GM21723 (cell line): ENCODE results near the gene MMP17.

ENCODE experiments used
- ATAC-seq: cut with Tn5 transposase; IDR thresholded peaks from one replicate; pipeline ENCODE4 v1.9.1; 2021; ENCODE audit warnings: mild to moderate bottlenecking, moderate library complexity; ENCODE audit not compliant: unreplicated experiment

Gene MMP17

GRCh38 chr12:131829791-131830334 lies 1.7 kb downstream of the MMP17 start:
- ATAC-seq: no peak

- ATAC-seq: no peak
Observed at GRCh38 chr12:131830335-131830913, 2.2 kb downstream of the MMP17 start.

- ATAC-seq: no peak
Observed at GRCh38 chr12:131830914-131831571, 2.9 kb downstream of the MMP17 start.

GRCh38 chr12:131831635-131832041 lies 3.4 kb downstream of the MMP17 start:
- no peak for ATAC-seq

GRCh38 chr12:131832321-131833231 lies 4.4 kb downstream of the MMP17 start:
- ATAC-seq: no peak

- no peak for ATAC-seq
Observed at GRCh38 chr12:131833288-131833895, 5.2 kb downstream of the MMP17 start.

GRCh38 chr12:131833896-131834641 lies 5.9 kb downstream of the MMP17 start:
- ATAC-seq: no peak

GRCh38 chr12:131834798-131835615 lies 6.8 kb downstream of the MMP17 start:
- no peak for ATAC-seq

- no peak for ATAC-seq
Observed at GRCh38 chr12:131835616-131836171, 7.5 kb downstream of the MMP17 start.

GRCh38 chr12:131836193-131836592 lies 8.0 kb downstream of the MMP17 start:
- no peak for ATAC-seq

- no peak for ATAC-seq
Observed at GRCh38 chr12:131836714-131837397, 8.7 kb downstream of the MMP17 start.

GRCh38 chr12:131840643-131841416 lies 12.6 kb downstream of the MMP17 start:
- ATAC-seq: no peak

- ATAC-seq: no peak
Observed at GRCh38 chr12:131841547-131841946, 13.4 kb downstream of the MMP17 start.

GRCh38 chr12:131842169-131842568 lies 14.0 kb downstream of the MMP17 start:
- ATAC-seq: no peak

GRCh38 chr12:131843527-131843926 lies 15.3 kb downstream of the MMP17 start:
- no peak for ATAC-seq

GRCh38 chr12:131844140-131844539 lies 15.9 kb downstream of the MMP17 start:
- no peak for ATAC-seq

GRCh38 chr12:131844656-131845055 lies 16.5 kb downstream of the MMP17 start:
- ATAC-seq: no peak

- ATAC-seq: no peak
Observed at GRCh38 chr12:131845121-131845520, 16.9 kb downstream of the MMP17 start.
